Lung (tissue), 12 donors: Measurements from ENCODE around the gene MICAL2. TPM values are rescaled to one million over a fixed set of nuclear protein-coding genes. Genes with fewer than 3 reads are reported as not detected.

ENCODE experiments used
- ATAC-seq: fragments of 200-7000 bp; cut with Tn5 transposase; one replicate; pipeline ENCODE4 v1.9.1; 2020; ENCODE audit warnings: moderate number of reproducible peaks; ENCODE audit not compliant: insufficient read depth, low FRiP score
- DNase-seq, 3 donors: peaks; one replicate each; pipeline ENCODE4 v3.0.0-alpha.2; 2013 to 2017
- H3K27ac ChIP-seq, 2 donors: one replicate each; pipeline ENCODE4 v1.5.1; 2013; ENCODE audit warnings: mild to moderate bottlenecking in 2 of 2, moderate library complexity in 2 of 2, control low read depth in 1 of 2, inconsistent platforms in 1 of 2, low read depth in 1 of 2, low read length in 1 of 2
- H3K27me3 ChIP-seq, 3 donors: one replicate each; pipeline ENCODE4 v1.5.1; 2013; ENCODE audit warnings: low read length in 2 of 3; ENCODE audit not compliant: control insufficient read depth in 3 of 3, insufficient read depth in 3 of 3
- H3K36me3 ChIP-seq, 4 donors: one replicate each; pipeline ENCODE4 v1.5.1; 2013; ENCODE audit warnings: low read length in 4 of 4, mild to moderate bottlenecking in 1 of 4, moderate library complexity in 1 of 4; ENCODE audit not compliant: control insufficient read depth in 4 of 4, insufficient read depth in 4 of 4
- H3K4me1 ChIP-seq, 5 donors: one replicate each; pipeline ENCODE4 v1.5.1; 2013; ENCODE audit warnings: low read length in 5 of 5, mild to moderate bottlenecking in 2 of 5, moderate library complexity in 1 of 5; ENCODE audit not compliant: control insufficient read depth in 5 of 5, insufficient read depth in 5 of 5
- H3K4me3 ChIP-seq: one replicate; pipeline ENCODE4 v1.5.1; 2013; ENCODE audit warnings: mild to moderate bottlenecking, control low read depth, moderate library complexity
- H3K9ac ChIP-seq, 2 donors: one replicate each; pipeline ENCODE4 v1.5.1; 2013; ENCODE audit warnings: low read length in 2 of 2, control low read depth in 1 of 2; ENCODE audit not compliant: insufficient read depth in 1 of 2
- H3K9me3 ChIP-seq, 4 donors: one replicate each; pipeline ENCODE4 v1.5.1; 2013; ENCODE audit warnings: low read length in 3 of 4, mild to moderate bottlenecking in 1 of 4, moderate library complexity in 1 of 4; ENCODE audit not compliant: control insufficient read depth in 4 of 4, insufficient read depth in 3 of 4
- CTCF ChIP-seq: IDR thresholded peaks from 2 replicates; pipeline ENCODE4 v1.5.1; 2012; ENCODE audit warnings: mild to moderate bottlenecking; ENCODE audit errors: control extremely low read depth, extremely low read depth
- WGBS, 2 donors: extraction: QIAGEN DNeasy Blood & Tissue Kit; methylation state at CpG; one replicate each; pipeline ENCODE4 v1.1.7; 2013; 5-methylcytosine and 5-hydroxymethylcytosine counted together
- polyA plus RNA-seq, 2 donors: library from polyadenylated mRNA; stranded (reverse); fragments of 200-250 nt; gene quantifications; one replicate each; pipeline ENCODE4 v1.2.1, GENCODE V29; 2013
- total RNA-seq, 2 donors: library from RNA; depleted of rRNA in 1 of 2; stranded (reverse); fragments of >200 nt in 1 of 2; gene quantifications; one replicate each; pipeline ENCODE4 v1.2.1, GENCODE V29; 2014 to 2021
- donor health status: control.
- donor health status: control.
- donor health status: Bipolar disorder and iron deficiency.
- donor health status: healthy.
- donor health status: DM: yes; HTN: yes; CAD: no.

The MICAL2 gene
- total and polyA plus RNA-seq, 4 donors, result 38.2 to 218 (median 99.6) TPM

- no peak overlapping the region for H3K4me3 ChIP-seq
- no peak for TF ChIP-seq CTCF
- no peak for DNase-seq
- H3K4me1 ChIP-seq, result peaks cover 4 to 22% (median 10%) of the 10 kb centered on the region in 5 donors
- H3K27me3 ChIP-seq, result no peaks in the 10 kb centered on the region
- no peak overlapping the region for H3K9ac ChIP-seq
- H3K27ac ChIP-seq, result peak overlapping the region in 1 of 2 donors; percentile 21
- H3K36me3 ChIP-seq, result peaks cover 0 to 12% (median 5%) of the 10 kb centered on the region in 4 donors
- no peaks in the 10 kb centered on the region for H3K9me3 ChIP-seq
- WGBS, 2 donors, result 86 to 96% methylated on average over 6 of the region's 6 CpGs
- ATAC-seq, result no peak
Measured at GRCh38 chr11:12243486-12243885, 133.1 kb downstream of the MICAL2 start.

DNA sequence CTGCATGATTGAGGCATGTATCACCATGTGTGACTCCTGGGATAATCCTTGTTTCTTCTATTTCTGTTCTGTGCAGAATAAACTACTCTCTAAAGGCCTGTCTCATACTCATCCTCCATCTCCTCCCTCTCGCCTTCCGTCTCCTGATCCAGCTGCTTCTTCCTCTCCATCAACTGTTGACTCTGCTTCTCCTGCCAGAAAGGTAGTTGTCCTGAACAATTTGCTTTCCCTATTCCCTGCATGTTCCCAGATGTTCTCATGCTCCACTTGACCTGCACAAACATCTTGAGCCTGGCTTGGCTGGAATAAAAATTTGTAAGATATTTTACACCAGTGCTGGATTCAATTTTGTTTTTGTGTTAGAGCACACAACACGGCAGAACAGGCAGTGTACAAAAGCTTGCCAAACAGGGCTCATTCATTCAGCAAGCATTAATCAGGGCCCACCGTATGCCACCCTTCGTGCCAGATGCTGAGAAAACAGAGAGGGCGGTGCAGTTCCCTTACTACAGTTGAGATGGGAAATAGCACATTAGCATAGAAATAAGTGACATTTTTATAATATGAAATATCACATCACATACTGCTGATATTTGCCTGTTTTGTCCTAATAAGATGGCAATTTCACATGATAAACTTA is 133.6 kb downstream of the MICAL2 start:
- H3K4me1 ChIP-seq, result peaks cover 8 to 22% (median 10%) of the 10 kb centered on the region in 5 donors
- 64 to 71% methylated on average over 6 of the region's 6 CpGs for WGBS, 2 donors
- no peak overlapping the region for H3K9ac ChIP-seq
- no peak for ATAC-seq
- no peaks in the 10 kb centered on the region for H3K9me3 ChIP-seq
- H3K27me3 ChIP-seq, result no peaks in the 10 kb centered on the region
- peak overlapping the region in 1 of 2 donors; percentile 21 for H3K27ac ChIP-seq
- H3K36me3 ChIP-seq, result peaks cover 0 to 12% (median 5%) of the 10 kb centered on the region in 4 donors
- no peak for DNase-seq
- no peak overlapping the region for H3K4me3 ChIP-seq
- no peak for TF ChIP-seq CTCF

GRCh38 chr11:12245091-12245490 is 134.7 kb downstream of the MICAL2 start:
- H3K4me1 ChIP-seq, result peaks cover 9 to 24% (median 15%) of the 10 kb centered on the region in 5 donors
- 90 to 91% methylated on average over 6 of the region's 6 CpGs for WGBS, 2 donors
- no peaks in the 10 kb centered on the region for H3K9me3 ChIP-seq
- TF ChIP-seq CTCF, result no peak
- H3K9ac ChIP-seq, result no peak overlapping the region
- H3K4me3 ChIP-seq, result no peak overlapping the region
- H3K27me3 ChIP-seq, result no peaks in the 10 kb centered on the region
- ATAC-seq (no peak), DNase-seq (no peak)
- H3K27ac ChIP-seq, result no peak overlapping the region
- peaks cover 0 to 15% (median 5%) of the 10 kb centered on the region in 4 donors for H3K36me3 ChIP-seq
